ENCODE results near the gene CRISP1.
"Not testable (repeated sequence)": the region's sequence is repeated elsewhere in the genome, so short reads cannot be mapped to it uniquely, and the experiment has no call there.

CRISP1 gene

GRCh38 chr6:49839162-49839561 lies 27.2 kb downstream of the CRISP1 start:
- no peak for DNase-seq

DNA sequence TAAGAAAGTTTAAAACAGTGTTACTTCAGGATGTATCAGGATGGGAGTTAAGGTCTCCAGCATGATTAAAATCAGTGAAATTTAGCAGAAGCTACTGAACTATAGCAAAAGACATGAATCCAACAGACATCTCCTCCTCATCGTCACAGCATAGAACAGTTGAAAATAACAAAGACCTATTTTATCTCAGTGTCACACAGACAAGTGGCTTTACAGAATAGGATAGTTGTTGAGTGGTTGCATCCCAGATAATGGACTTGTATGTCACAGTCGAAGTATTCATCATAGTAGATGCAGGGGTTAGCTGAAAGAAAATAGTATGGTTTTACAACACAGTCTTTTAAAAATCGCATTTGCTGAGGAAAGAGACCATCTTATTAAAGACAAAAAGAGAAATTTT lies 31.2 kb downstream of the CRISP1 start:
- DNase-seq, result no peak

DNA sequence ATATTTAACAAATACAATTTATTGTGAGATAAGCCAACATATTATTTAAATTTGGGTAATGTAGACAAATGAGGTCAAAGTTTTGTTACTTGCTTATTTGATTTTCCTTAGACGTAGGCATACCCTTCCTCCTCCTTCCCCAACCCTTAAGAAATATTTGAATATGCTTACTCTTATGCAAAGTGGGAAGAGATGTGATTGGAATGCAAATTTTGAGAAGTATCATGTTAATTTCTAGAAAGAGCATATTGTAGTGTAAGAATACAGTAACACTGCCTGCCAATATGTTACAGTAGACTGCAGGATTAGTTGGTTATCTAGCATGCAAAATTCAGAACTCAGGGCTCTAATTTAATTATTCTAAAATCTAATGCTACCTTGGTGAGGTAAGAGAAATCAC lies 32.9 kb downstream of the CRISP1 start:
- no peak for DNase-seq

- DNase-seq, result no peak
These were observed 39.5 kb downstream of the CRISP1 start for GRCh38 chr6:49826743-49827406.

GRCh38 chr6:49815166-49815565 lies 51.2 kb downstream of the CRISP1 start:
- no peak for DNase-seq

DNA sequence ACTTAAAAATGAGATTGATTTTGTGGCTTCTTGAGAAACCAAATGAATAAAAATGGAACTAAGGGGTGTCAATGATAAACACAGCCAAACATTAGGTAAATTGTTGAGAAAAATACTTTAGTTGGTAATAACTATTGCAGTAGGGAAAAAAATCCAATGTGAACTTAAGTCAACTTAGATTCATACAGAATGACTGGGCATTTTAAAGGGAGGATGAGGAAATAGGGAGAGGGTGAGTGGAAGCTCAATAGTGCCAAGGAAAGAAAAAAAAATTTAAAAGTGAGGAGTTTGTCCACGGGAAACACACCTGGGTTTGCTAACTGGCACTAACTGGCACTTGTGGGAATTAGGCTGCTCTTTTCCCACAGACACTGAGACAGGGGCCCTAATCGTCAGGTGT lies 53.1 kb downstream of the CRISP1 start:
- DNase-seq, result no peak

GRCh38 chr6:49806145-49806544 lies 60.2 kb downstream of the CRISP1 start:
- no peak for DNase-seq

GRCh38 chr6:49805246-49805645 lies 61.1 kb downstream of the CRISP1 start:
- DNase-seq, result no peak

DNA sequence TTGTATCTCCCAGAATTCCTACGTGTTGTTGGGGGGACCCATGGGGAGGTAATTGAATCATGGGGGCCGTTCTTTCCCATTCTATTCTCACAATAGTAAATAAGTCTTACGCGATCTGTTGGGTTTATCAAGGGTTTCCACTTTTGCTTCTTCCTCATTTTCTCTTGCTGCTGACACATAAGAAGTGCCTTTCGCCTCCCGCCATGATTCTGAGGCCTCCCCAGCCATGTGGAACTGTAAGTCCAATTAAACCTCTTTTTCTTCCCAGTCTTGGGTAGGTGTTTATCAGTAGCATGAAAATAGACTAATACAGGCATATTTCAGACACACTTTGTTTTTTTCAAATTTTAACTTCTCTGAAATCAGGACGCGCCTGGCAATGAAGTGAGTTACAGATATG lies 64.8 kb downstream of the CRISP1 start:
- DNase-seq, result no peak

- DNase-seq, result no peak
These were observed 67.2 kb downstream of the CRISP1 start for GRCh38 chr6:49799090-49799489.

DNA sequence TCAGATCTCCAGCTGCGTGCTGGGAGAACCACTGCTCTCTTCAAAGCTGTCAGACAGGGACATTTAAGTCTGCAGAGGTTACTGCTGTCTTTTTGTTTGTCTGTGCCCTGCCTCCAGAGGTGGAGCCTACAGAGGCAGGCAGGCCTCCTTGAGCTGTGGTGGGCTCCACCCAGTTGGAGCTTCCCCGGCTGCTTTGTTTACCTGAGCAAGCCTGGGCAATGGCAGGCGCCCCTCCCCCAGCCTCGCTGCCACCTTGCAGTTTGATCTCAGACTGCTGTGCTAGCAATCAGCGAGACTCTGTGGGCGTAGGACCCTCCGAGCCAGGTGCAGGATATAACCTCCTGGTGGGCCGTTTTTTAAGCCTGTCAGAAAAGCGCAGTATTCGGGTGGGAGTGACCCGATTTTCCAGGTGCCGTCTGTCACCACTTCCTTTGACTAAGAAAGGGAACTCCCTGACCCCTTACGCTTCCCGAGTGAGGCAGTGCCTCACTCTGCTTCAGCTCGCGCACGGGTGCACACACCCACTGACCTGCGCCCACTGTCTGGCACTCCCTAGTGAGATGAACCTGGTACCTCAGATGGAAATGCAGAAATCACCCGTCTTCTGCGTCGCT lies 69.4 kb downstream of the CRISP1 start:
- not testable (repeated sequence) for DNase-seq

GRCh38 chr6:49790341-49790740 lies 76.0 kb downstream of the CRISP1 start:
- no peak for DNase-seq

GRCh38 chr6:49787176-49787575 lies 79.2 kb downstream of the CRISP1 start, which contains the start of gene PGK2:
Gene PGK2, minus strand, starts transcription at chr6:49787285. Its CDS starts 98 bp downstream, at chr6:49787187.
- no peak for DNase-seq

DNA sequence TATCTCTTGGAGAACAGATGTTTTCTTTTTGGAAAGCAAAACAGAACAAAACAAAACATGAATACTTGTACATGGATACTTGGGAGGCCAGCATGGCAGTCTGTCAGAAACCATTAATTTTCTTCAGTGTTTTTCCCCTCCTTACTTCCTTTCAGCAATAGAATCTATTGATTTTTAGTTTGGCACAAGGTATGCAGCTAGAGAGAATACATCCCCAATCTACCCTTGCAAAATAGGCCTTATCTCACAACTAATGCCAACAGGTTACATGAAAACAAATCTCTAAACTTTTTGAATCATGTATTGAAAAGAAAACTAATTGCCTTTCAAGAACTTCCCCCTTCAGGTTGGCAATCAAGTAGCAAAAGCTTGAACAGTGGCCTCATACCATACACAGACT lies 82.1 kb downstream of the CRISP1 start:
- DNase-seq, result no peak

Data from bone marrow (tissue), 2 donors.